Type B pancreatic cell (in vitro differentiated cells): ENCODE data around the gene SPPL2A. TPM values are rescaled to one million over a fixed set of nuclear protein-coding genes. Genes with fewer than 3 reads are reported as not detected.
A peak's percentile ranks its signal among the peaks of the same experiment; 100 is the strongest.
"Not testable (repeated sequence)": the region's sequence is repeated elsewhere in the genome, so short reads cannot be mapped to it uniquely, and the experiment has no call there.

ENCODE experiments used
- DNase-seq: peaks from one replicate; pipeline ENCODE4 v3.0.0; 2021; ENCODE audit warnings: mixed read lengths; ENCODE audit not compliant: unreplicated experiment; ENCODE audit errors: extremely low spot score
- H3K27ac Mint-ChIP-seq: 2 replicates; pipeline ENCODE4 v1.8.0; 2021; ENCODE audit warnings: mild to moderate bottlenecking, mixed read lengths
- H3K27me3 Mint-ChIP-seq: 2 replicates; pipeline ENCODE4 v1.8.0; 2021; ENCODE audit warnings: mixed read lengths
- H3K36me3 Mint-ChIP-seq: 2 replicates; pipeline ENCODE4 v1.8.0; 2021; ENCODE audit warnings: mixed read lengths
- H3K4me1 Mint-ChIP-seq: one replicate; pipeline ENCODE4 v1.8.0; 2021; ENCODE audit warnings: mixed read lengths; ENCODE audit not compliant: unreplicated experiment
- H3K4me3 Mint-ChIP-seq: 2 replicates; pipeline ENCODE4 v1.8.0; 2021; ENCODE audit warnings: mild to moderate bottlenecking, mixed read lengths
- H3K9me3 Mint-ChIP-seq: 2 replicates; pipeline ENCODE4 v1.8.0; 2021; ENCODE audit warnings: mixed read lengths
- CTCF ChIP-seq: fragments of 200-600 bp; sonication (generic); conservative IDR thresholded peaks from 2 replicates; pipeline ENCODE4 v1.5.0; 2021; ENCODE audit warnings: antibody characterized with exemption, mild to moderate bottlenecking
- long read RNA-seq: library from polyadenylated mRNA; unstranded; transcript quantifications from one replicate; pipeline ENCODE4 v2.0.0, GENCODE V29; 2020
- total RNA-seq: library from RNA; stranded (reverse); gene quantifications from 2 replicates; pipeline ENCODE4 v1.2.1, GENCODE V29; 2021; ENCODE audit warnings: low replicate concordance

The SPPL2A gene
- 72.4 and 86.3 TPM in 2 replicates for total RNA-seq
- long read RNA-seq, full-length matches to known transcripts, result 24 of 35 reads
- long read RNA-seq, partial matches to known transcripts, result 3 of 35 reads
- long read RNA-seq, other reads (novel, unspliced or antisense), result 8 of 35 reads

GRCh38 chr15:50765195-50765967 lies at the start of gene SPPL2A:
Gene SPPL2A (minus strand): TSS chr15:50765706. CDS start chr15:50765533, 173 bp downstream.
- H3K4me1 Mint-ChIP-seq, result peaks cover 24% of the 10 kb centered on the region
- peak within 1 kb of the TSS; percentile 94 for H3K27ac Mint-ChIP-seq
- DNase-seq, result peak; percentile 83
- no peaks in the 10 kb centered on the region for H3K27me3 Mint-ChIP-seq
- TF ChIP-seq CTCF, result no peak
- peak within 1 kb of the TSS; percentile 90 for H3K4me3 Mint-ChIP-seq
- no peaks in the 10 kb centered on the region for H3K9me3 Mint-ChIP-seq
- peaks cover 5% of the 10 kb centered on the region for H3K36me3 Mint-ChIP-seq

- TF ChIP-seq CTCF, result no peak
- no peak overlapping the region for H3K4me3 Mint-ChIP-seq
- H3K4me1 Mint-ChIP-seq, result no peaks in the 10 kb centered on the region
- H3K36me3 Mint-ChIP-seq, result no peaks in the 10 kb centered on the region
- DNase-seq, result no peak
- H3K9me3 Mint-ChIP-seq, result no peaks in the 10 kb centered on the region
- no peak overlapping the region for H3K27ac Mint-ChIP-seq
- no peaks in the 10 kb centered on the region for H3K27me3 Mint-ChIP-seq
These were observed 49.1 kb upstream of the SPPL2A start for GRCh38 chr15:50814634-50815033.

- no peak overlapping the region for H3K27ac Mint-ChIP-seq
- no peaks in the 10 kb centered on the region for H3K4me1 Mint-ChIP-seq
- TF ChIP-seq CTCF, result no peak
- no peaks in the 10 kb centered on the region for H3K36me3 Mint-ChIP-seq
- no peak for DNase-seq
- H3K4me3 Mint-ChIP-seq, result no peak overlapping the region
- no peaks in the 10 kb centered on the region for H3K27me3 Mint-ChIP-seq
- H3K9me3 Mint-ChIP-seq, result no peaks in the 10 kb centered on the region
These were observed 48.4 kb upstream of the SPPL2A start for GRCh38 chr15:50813865-50814264.

GRCh38 chr15:50813089-50813488 lies 47.6 kb upstream of the SPPL2A start:
- no peak overlapping the region for H3K4me3 Mint-ChIP-seq

GRCh38 chr15:50812181-50812506 lies 46.6 kb upstream of the SPPL2A start:
- not testable (repeated sequence) for H3K27me3 Mint-ChIP-seq, H3K9me3 Mint-ChIP-seq, H3K4me3 Mint-ChIP-seq, H3K36me3 Mint-ChIP-seq, H3K27ac Mint-ChIP-seq, H3K4me1 Mint-ChIP-seq, DNase-seq

More at GRCh38 chr15:50813089-50813488, 47.6 kb upstream of the SPPL2A start:
- DNase-seq, result no peak
- Mint-ChIP-seq H3K27ac (no peak overlapping the region), H3K9me3 (no peaks in the 10 kb centered on the region), H3K4me1 (no peaks in the 10 kb centered on the region), H3K27me3 (no peaks in the 10 kb centered on the region), H3K36me3 (no peaks in the 10 kb centered on the region)
- TF ChIP-seq CTCF, result no peak

GRCh38 chr15:50811461-50812180 lies 46.1 kb upstream of the SPPL2A start:
- not testable (repeated sequence) for H3K9me3 Mint-ChIP-seq, H3K4me3 Mint-ChIP-seq, H3K36me3 Mint-ChIP-seq, H3K4me1 Mint-ChIP-seq, H3K27ac Mint-ChIP-seq, DNase-seq, H3K27me3 Mint-ChIP-seq
